Measurements from ENCODE around the gene KIF3A. TPM values are rescaled to one million over a fixed set of nuclear protein-coding genes. Genes with fewer than 3 reads are reported as not detected.

Gene KIF3A
- polyA plus RNA-seq, 1 of the 3 experiments (the other 2 are of a cell fraction), result 5.1 TPM

GRCh38 chr5:132759114-132760048, 22.0 kb upstream of the KIF3A start:
- H3K9me2 ChIP-seq, result no peaks in the 10 kb centered on the region
- peaks cover 13 to 57% of the 10 kb centered on the region in 2 experiments for H3K36me3 ChIP-seq (replicated peaks in 1 of 2; ENCODE audit: control insufficient read depth in 1 of 2, insufficient read depth in 2 of 2, low read length in 1 of 2)
- DNase-seq, result no peak
- no peak overlapping the region for H3K4me3 ChIP-seq (ENCODE audit: low read depth in 2 of 2, low read length in 1 of 2)
- no peaks in the 10 kb centered on the region for H4K20me1 ChIP-seq (ENCODE audit: insufficient read depth)
- no peaks in the 10 kb centered on the region for H3F3A ChIP-seq (replicated peaks; ENCODE audit: insufficient read depth)
- no peak overlapping the region for H3K27ac ChIP-seq (ENCODE audit: low read depth in 2 of 2, low read length in 1 of 2)
- no peak overlapping the region for H2AFZ ChIP-seq (ENCODE audit: low read depth)
- H3K4me2 ChIP-seq, result no peak overlapping the region
- no peaks in the 10 kb centered on the region; a peak in 1 of 4 replicates for H3K4me1 ChIP-seq (ENCODE audit: control insufficient read depth in 1 of 2, insufficient read depth in 2 of 2, low read depth in 1 of 2, low read length in 1 of 2)
- CTCF ChIA-PET, result interaction anchor here (10.4 kb wide), 1 partner anchor 60 kb away, joined by 98 read pairs; no protein-coding TSS in a partner anchor
- H3K79me2 ChIP-seq (ENCODE audit: insufficient read depth), result no peaks in the 10 kb centered on the region
- H3K27me3 ChIP-seq (ENCODE audit: insufficient read depth), result no peaks in the 10 kb centered on the region
- POLR2A ChIA-PET, result no interaction called here
- TF ChIP-seq TAF1 (IDR thresholded peaks at IDR 0.05; ENCODE audit: borderline replicate concordance, low read depth, low read length) (no peak), PBX3 (IDR thresholded peaks at IDR 0.05) (no peak), POLR2AphosphoS5 (IDR thresholded peaks at IDR 0.05; ENCODE audit: low read depth, low read length) (no peak), SMC3 (IDR thresholded peaks at IDR 0.05; ENCODE audit: low read depth, low read length) (no peak), RXRA (IDR thresholded peaks at IDR 0.05; ENCODE audit: borderline replicate concordance, low read depth) (no peak), NFIC (IDR thresholded peaks at IDR 0.05; ENCODE audit: borderline replicate concordance) (no peak), CHD2 (IDR thresholded peaks at IDR 0.05; ENCODE audit: low read length, partially characterized antibody) (no peak), SIN3A (IDR thresholded peaks at IDR 0.05; ENCODE audit: borderline replicate concordance, low read depth, low read length) (no peak), JUND (IDR thresholded peaks at IDR 0.05) (no peak), GATA2 (CRISPR knock-in tag; IDR thresholded peaks at IDR 0.05) (no peak), MAX (IDR thresholded peaks at IDR 0.05; ENCODE audit: low read depth) (no peak)
- TF ChIP-seq, protein P1, sequence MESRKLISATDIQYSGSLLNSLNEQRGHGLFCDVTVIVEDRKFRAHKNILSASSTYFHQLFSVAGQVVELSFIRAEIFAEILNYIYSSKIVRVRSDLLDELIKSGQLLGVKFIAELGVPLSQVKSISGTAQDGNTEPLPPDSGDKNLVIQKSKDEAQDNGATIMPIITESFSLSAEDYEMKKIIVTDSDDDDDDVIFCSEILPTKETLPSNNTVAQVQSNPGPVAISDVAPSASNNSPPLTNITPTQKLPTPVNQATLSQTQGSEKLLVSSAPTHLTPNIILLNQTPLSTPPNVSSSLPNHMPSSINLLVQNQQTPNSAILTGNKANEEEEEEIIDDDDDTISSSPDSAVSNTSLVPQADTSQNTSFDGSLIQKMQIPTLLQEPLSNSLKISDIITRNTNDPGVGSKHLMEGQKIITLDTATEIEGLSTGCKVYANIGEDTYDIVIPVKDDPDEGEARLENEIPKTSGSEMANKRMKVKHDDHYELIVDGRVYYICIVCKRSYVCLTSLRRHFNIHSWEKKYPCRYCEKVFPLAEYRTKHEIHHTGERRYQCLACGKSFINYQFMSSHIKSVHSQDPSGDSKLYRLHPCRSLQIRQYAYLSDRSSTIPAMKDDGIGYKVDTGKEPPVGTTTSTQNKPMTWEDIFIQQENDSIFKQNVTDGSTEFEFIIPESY (IDR thresholded peaks at IDR 0.05; ENCODE audit: borderline replicate concordance, low read depth), result no peak
- TF ChIP-seq, protein P2, sequence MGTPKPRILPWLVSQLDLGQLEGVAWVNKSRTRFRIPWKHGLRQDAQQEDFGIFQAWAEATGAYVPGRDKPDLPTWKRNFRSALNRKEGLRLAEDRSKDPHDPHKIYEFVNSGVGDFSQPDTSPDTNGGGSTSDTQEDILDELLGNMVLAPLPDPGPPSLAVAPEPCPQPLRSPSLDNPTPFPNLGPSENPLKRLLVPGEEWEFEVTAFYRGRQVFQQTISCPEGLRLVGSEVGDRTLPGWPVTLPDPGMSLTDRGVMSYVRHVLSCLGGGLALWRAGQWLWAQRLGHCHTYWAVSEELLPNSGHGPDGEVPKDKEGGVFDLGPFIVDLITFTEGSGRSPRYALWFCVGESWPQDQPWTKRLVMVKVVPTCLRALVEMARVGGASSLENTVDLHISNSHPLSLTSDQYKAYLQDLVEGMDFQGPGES (IDR thresholded peaks at IDR 0.05; ENCODE audit: low read depth, low read length), result no peak
- WGBS (ENCODE audit: low lambda C conversion rate), result 93% methylated on average over 12 of the region's 13 CpGs
- no peak overlapping the region for H3K9ac ChIP-seq
- H3K9me3 ChIP-seq, result no peaks in the 10 kb centered on the region

Measured in SK-N-SH (cell line).